ENCODE data around the gene MXI1.
"Not testable (repeated sequence)": the region's sequence is repeated elsewhere in the genome, so short reads cannot be mapped to it uniquely, and the experiment has no call there.

Gene MXI1

GRCh38 chr10:110181911-110182310 lies 25.5 kb upstream of the MXI1 start:
- no peak for DNase-seq

GRCh38 chr10:110184398-110184797 lies 23.0 kb upstream of the MXI1 start:
- no peak for DNase-seq

DNA sequence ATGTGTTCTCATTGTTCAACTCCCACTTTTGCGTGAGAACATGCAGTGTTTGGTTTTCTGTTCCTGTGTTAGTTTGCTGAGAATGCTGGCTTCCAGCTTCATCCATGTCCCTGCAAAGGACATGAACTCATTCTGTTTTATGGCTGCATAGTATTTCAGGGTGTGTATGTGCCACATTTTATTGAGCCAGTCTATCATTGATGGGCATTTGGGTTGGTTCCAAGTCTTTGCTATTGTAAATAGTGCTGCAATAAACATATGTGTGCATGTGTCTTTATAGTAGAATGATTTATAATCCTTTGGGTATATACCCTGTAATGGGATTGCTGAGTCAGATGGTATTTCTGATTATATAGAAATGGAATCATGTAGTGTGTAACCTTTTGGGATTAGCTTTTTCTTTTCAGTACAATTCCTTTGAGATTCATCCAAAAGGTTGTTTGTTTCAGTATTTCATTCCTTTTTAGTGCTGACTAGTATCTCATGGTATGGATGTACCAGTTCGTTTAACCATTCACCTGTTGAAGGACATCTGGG lies 21.7 kb upstream of the MXI1 start:
- DNase-seq = not testable (repeated sequence)

GRCh38 chr10:110190170-110190569 lies 17.2 kb upstream of the MXI1 start:
- no peak for DNase-seq

GRCh38 chr10:110192552-110192951 lies 14.9 kb upstream of the MXI1 start:
- no peak for DNase-seq

- DNase-seq = no peak
Measured at GRCh38 chr10:110200503-110200902, 6.9 kb upstream of the MXI1 start.

- DNase-seq = peak in 1 of 2 experiments; percentile 43
Measured at GRCh38 chr10:110201046-110201445, 6.4 kb upstream of the MXI1 start.

DNA sequence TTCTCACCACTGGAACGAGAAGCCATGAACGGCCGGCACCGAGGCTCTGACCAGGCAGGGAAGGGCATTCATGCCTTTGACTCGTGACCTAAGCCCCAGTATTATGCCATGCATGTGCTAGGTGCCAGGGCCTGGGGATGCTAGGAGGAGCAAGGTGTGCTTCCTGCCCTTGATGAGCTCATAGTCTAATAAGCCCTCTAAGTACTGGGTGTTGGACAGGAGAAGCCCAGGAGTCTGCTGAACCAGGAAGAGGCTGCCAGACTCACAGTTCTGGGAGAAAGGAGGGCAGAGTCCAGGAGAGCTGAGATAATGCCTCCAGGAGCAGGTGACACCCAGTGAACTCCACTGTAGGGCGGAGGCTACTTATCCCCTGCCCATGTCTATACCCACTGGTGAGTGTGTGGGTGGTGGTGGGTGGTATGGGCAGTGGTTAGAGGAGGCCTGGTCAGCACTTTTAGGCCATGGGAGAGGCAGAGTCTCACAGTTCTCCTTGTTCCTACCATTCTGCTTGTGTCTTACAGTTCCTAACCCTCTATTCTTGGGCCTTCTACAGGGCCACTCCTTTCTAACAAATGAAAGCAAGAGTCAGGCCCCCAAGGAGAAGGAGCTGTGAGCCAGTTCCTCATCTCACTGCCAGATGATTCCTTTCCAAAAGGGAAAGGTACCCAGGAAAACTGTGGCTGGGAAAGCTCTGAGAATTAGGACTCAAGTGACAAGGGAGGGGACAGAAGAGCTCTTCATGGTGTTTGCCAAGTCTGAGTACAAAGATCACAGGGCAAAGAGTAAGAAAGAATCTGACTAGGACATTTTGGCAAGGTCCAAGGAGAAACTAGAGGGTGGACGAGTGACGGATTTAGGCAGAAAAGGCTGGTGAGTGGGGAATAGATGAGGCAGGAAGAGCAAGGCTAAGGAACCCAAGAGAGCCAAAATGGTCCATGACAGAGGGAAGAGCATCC lies 3.6 kb upstream of the MXI1 start:
- no peak for DNase-seq

DNA sequence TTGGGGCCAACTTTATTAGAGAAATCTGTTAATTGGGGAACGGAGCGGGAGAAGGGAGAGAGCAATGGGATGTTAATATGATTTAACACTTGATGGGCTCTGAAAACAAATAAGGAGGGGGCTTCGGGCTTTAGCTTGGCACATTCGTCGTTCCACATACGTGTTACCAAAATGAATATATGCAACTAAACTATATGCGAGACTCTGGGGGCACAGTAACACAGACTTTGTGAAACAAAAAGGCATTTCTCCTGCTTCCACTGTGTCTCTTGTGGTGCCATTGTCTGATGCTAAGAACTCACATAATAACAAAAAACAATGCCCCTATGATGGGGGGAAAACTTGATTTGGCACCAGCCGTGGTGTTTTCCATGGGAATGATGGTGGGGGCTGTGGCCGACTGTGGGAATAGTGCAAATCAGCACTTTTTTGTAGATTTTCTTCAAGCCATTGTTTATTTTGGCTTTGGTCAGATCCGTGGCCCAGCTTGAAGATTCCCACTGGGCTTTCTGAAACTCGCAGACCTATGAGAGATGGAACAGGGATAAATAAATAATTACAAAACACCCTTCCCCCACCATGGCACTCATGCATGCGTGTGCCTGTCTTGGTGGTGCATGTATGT lies 2.2 kb upstream of the MXI1 start:
- no peak for DNase-seq

DNA sequence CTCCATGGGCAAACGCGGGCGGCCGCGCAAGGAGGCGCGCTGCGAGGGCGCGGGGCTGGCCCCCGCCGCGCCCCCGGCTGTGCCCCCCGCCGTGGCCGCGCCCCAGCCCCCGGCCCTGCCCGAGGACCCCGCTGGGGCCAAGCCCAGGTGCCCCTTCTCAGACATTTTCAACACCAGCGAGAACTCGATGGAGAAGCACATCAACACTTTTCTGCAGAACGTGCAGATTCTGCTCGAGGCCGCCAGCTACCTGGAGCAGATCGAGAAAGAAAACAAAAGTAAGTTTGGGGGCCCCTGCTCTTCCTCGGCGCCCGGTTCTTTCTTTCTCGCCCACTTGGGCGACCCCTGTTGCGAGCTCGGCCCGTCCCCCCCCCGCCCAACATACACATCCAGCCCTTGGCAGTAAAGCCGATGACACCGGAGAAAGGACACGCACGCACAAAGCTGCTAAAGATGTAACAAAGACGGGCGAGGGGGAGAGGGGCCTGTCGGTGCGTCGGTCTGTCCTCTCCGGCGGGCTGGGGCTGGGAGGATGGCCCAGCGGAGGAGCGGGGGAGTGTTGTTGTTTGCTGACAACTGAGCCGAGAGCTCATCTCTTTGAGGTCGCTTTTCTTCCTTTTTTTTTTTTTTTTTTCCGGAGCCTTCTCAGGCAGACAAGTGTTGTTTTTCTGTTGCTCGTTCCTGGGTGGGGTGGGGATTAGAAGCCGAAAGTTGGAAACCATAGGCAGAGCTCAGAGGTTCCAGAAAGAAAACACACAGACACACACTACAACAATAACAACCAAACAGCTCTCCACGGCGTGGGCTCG lies 604 bp downstream of the MXI1 start:
- DNase-seq = peak in 1 of 2 experiments; percentile 76

GRCh38 chr10:110208614-110209453 lies 1.4 kb downstream of the MXI1 start:
- peak; percentile 24 to 67 for DNase-seq

- peak; percentile 53 to 75 for DNase-seq
Measured at GRCh38 chr10:110209454-110209925, 2.1 kb downstream of the MXI1 start.

DNA sequence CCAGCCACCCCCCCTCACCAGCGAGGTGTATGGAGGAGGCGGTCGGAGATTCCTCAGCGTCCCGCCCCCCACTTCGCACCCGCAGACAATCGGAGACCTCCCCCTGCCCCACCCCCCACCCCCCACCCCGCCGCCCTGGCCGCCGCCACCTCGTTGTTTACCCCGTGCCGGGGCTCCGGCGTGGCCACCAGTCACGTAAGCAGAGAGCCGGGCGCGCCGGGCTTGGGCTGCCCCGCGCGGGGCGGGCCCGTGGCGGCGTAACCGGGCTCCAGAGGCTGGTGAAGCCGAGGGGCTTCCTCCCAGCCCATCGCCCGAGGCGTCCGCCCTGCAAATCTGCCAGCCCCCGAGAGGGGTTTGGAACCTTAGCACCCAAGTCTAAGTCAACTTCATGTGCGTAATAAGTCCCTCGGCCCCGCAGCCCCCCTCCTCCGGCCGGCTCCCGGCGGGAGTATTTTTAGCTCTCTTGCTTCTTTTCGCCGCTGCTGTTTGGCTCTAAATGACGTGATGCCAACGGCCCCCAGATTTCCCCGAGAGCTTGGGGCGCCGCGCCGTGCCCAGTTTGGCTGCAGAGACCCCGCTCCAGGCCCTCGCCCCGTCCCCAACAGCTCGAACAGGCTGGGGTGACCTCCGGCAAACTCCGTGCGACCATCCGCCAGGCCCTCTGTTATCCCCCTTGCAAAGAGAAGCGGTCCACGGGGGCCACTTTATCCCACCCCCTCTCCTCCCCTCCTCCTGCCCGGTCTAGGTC lies 2.7 kb downstream of the MXI1 start:
- peak in 1 of 2 experiments; percentile 61 for DNase-seq

GRCh38 chr10:110210674-110211464 lies 3.5 kb downstream of the MXI1 start:
- DNase-seq = peak; percentile 90 to 95

- DNase-seq = peak in 1 of 2 experiments; percentile 50
Measured at GRCh38 chr10:110211465-110211843, 4.0 kb downstream of the MXI1 start.

- no peak for DNase-seq
Measured at GRCh38 chr10:110212119-110213006, 5.0 kb downstream of the MXI1 start.

DNA sequence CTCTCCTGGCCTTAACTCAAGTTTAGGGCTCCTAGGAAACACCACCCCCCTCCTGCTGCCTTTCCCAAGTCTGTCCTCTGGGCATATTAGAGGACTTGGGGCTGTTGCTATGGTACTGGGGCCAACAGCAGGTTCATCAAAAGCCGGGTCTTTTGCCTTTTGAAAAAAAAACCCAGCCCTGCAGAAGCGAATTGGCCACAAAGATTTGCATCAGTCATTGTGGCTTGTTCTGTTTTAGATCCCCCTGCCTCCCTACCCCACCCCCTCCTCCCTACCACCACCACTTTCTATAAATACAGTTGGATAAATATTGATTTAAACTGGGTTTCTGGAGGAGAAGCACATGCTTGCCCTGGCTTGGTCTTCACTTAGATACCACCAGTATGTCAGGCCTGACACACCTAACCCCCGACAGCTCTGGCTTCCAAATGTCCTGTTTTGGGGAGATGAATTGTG lies 7.0 kb downstream of the MXI1 start:
- DNase-seq = peak; percentile 73 to 87

GRCh38 chr10:110215286-110216170 lies 8.1 kb downstream of the MXI1 start:
- no peak for DNase-seq

All from NCI-H526 (cell line).